ENCODE data around the gene COL15A1.

The COL15A1 gene

DNA sequence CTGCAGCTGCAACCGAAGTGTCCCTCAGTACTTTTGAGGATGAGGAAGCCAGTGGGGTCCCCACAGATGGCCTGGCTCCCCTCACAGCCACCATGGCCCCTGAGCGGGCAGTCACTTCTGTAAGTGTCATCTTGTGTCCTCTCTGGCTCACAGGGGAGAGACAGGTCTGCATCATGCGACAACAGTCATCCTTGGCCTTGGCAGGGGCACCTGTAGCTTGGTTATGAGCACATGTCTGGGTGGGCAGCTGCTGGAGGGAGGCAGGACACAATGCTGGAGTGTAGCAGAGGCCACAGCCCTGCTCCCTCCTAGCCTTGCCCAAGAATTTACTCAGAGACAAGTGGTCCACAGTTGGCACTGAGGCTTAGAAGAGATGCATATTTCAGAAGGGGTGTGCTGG is 71.7 kb downstream of the COL15A1 start:
- DNase-seq (ENCODE audit: low read depth in 2 of 2) = no peak

DNA sequence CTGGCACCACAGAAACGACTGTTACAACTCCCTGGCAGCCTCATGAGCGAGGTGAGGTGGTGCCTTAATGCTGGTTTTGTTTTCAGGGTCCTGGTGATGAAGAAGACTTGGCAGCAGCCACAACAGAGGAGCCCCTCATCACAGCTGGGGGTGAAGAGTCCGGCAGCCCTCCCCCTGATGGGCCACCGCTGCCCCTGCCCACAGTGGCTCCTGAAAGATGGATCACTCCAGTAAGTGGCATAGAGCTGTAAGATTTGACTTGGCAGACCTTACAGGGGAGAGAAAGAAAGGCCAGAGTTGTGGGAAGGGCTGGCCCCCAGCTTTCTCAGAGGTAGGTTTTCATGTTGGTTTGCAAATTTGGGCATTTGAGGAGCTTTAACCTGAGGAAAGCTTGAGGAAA is 72.2 kb downstream of the COL15A1 start:
- no peak for DNase-seq (ENCODE audit: low read depth in 2 of 2)

DNA sequence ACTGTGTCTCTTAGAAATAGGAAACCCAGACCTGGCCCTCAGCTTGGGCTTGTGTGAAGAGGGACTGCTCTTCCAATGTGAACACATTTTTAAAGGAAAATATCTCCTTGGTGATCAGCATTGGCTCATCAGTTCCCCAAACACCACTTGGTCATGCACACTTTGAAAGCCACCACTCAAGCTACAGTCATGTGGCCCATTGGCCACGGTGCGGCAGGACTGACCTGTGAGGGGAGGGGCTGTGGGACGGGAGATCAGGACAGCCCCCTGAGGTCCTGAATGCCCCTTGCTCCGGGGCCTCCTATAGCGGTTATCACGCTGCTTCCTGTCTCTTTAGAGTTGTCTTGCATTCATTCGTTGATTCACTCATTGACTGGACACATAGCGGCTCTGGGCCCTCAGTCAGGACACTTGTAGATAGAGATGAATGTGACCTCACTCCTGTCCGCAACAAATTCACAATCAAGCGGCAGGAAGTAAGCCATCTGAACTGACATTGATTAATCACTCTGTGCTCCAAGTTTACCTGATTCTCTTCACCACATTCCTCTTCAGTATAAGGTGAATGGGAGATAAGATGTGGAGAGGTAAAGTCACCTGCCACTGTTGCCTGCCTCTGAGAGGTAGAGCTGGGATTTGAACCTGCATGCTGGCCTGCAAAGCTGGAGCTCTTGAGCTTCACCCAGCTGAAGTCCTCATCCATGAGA is 73.1 kb downstream of the COL15A1 start:
- DNase-seq (ENCODE audit: low read depth in 2 of 2) = no peak

DNA sequence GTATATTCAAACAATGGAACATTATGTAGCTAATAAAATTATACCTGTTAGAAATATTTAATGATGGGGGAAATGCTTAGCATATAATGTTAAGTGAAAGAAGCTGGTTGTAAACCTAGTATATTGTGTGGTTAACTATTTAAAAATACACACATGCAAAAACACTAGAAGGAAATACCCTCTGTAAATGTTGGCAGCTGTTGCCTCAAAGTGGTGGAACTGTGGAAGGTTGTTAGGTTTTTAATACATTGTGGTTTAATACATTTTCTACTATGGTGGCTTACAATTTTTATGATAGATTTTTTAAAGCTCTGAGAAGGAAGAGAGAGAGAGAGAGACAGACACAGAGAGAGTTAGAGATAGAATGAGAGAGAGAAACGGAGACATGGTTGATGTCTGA is 74.9 kb downstream of the COL15A1 start:
- no peak for DNase-seq (ENCODE audit: low read depth in 2 of 2)

DNA sequence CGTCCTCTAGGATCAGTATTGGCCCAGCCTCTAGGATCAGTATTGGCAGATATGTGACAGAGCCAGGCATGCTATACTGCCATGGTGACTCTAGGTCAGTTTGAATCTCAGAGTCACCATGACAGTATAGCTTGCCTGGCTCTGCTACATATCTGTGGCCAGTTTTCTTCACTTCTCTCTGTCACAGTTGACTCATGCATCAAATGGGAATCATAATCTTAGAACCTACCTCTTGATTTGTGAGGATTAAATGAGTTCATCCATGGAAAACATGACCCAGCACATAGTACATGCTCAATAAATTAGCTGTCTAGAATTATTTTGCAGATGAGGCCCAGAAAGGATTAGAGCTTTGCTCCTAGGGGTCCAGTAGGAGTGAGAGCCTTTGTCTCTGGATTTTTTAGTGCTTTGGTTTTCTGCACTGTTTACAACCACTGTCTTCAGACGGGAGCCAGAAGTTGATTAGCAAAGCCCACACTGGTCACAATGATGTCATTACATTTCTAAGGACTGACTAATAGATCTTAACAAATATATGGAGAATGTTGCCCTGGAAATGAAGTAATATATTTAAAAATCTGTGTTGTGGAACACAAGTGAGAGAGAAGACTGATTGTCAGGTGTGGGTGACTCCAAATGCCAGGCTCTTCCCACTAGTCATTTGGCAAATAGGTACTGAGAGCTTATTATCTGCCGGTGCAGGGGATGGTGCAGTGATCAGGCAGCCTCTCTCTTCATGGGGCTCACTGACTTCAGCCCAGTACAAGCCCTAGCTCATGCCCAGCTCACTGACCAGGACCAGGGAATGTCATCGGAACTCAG is 76.0 kb downstream of the COL15A1 start:
- DNase-seq (ENCODE audit: low read depth in 2 of 2) = no peak

DNA sequence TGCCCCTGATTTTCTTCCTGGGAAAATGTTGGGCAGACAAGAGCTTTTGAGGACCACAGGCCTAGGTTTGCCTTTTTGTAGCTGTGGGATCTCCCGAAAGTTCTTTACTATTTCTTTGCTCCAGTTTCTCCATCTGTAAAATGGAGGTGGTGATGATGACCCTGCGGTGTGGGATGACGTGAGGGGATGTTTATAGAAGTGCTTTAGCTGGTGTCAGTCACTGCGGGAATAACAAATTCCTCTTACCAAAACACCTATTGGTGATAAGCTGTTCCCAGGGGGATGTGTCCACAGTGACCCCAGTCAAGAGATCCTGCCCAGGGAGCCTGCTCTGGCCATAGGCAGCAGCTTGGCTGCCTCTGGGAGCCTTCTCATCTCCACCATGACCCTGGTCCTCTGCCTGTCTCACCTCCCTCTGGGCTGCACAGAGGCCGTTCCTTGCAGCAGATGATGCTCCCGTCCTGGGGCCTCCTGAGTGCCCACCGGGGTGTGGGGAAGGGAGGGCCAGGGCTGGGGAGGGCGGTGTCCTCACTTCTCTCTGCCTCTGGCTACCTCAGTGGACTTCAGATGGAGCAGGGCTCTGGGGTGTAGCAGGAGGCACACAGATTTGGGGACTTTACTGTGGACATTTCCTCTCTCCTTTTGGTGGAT is 77.2 kb downstream of the COL15A1 start:
- DNase-seq (ENCODE audit: low read depth in 2 of 2) = no peak

DNA sequence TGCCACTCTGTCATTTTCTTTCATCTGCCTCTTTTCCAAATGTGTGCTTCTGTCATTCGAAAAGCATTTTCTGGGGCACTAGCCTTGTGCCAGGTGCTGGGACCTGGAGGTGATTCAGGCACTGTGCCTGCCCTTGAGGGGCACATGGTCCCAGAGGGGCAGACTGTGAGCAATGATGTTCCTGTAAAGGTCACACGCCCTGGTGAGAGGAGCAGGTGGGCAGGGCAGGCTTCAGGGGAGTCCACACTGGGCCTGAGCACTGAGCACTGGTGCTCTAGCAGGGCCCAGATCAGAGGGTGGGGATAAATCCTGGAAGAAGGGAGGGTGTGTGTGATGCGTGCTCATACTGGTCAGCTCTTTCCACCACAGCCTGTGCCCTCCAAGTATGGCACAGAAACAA is 77.8 kb downstream of the COL15A1 start:
- DNase-seq (ENCODE audit: low read depth in 2 of 2) = no peak

DNA sequence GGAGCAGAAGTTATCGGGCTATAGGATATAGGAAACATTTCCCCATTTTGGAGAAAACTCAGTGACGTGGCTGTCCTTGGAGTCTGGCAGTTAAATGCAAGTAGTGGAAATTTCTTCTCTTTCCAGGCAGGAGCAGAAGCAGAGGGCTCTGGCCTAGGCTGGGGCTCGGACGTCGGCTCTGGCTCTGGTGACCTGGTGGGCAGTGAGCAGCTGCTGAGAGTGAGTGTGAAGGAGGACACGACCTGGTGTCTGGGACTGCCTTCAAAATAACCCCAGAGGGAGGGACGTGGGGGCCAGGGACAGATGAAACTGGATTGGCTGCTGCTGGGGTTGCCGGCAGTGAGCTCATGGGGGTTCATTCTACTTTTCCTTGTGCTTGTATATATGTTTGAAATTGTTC is 79.5 kb downstream of the COL15A1 start:
- no peak for DNase-seq (ENCODE audit: low read depth in 2 of 2)

DNA sequence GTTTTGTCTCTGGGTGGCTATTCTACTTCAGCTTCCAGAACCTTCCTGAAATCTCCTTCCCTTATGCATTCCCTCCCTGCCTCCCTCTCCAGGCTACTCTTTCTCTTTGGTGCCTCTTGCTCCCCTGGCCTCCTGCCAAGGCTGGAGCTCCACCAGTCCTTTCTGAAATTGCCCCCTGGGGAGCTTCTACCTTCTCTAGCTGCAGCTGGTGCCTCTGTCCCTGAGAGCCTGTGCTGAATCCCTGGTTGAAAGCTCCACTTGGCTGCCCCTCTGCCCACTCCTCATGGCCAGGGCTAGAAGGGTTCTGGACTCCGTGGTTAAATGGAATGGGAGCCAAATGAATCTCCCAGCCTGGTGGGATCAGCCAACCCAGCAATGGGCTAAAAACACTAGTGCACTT is 80.1 kb downstream of the COL15A1 start:
- no peak for DNase-seq (ENCODE audit: low read depth in 2 of 2)

DNA sequence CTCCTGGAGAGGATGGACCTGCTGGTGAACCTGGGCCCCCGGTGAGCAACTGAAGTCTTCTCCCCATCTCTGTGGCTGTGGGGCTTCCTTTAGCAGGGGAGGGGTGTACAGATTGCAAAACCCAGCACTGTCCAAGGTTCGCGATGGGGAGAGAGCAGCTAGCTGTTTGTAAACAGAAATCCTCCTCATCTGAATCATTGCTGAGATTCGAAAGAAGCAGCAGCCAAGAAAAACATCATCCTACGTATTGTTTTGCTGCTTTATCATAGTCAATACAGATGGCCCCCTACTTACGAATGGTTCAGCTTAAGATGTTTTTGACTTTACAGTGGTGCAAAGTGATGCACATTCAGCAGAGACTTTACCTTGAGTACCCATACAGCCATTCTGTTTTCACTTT is 81.3 kb downstream of the COL15A1 start:
- no peak for DNase-seq (ENCODE audit: low read depth in 2 of 2)

DNA sequence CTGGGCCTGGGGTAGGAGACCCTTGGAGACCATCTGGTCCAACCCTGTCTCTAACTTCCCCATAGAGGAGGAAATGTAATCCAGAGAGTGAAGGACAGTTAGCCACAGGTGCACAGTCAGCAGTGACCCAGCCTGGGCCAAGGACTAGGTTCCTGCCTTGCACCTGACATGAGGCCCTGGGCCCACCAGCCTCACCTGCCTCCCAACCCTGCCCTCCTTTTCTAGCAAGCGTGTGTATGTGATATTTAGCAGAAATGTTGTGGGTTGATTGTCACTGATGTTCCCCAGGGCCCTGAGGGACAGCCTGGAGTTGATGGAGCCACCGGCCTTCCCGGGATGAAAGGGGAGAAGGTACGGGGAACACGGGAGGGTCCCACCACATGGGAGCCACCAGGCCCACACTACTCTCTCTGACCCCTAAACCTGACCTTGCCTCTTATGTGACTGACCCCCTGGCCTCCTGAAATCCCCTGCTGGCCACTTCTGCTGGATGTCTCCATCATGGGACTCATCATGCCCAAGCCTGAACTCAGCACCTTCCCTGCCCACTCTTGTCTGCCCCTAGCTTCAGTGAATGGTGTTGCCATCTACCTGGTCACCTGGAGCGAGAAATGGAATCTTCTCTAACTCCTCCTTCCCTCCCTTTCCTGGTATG is 82.0 kb downstream of the COL15A1 start:
- no peak for DNase-seq (ENCODE audit: low read depth in 2 of 2)

DNA sequence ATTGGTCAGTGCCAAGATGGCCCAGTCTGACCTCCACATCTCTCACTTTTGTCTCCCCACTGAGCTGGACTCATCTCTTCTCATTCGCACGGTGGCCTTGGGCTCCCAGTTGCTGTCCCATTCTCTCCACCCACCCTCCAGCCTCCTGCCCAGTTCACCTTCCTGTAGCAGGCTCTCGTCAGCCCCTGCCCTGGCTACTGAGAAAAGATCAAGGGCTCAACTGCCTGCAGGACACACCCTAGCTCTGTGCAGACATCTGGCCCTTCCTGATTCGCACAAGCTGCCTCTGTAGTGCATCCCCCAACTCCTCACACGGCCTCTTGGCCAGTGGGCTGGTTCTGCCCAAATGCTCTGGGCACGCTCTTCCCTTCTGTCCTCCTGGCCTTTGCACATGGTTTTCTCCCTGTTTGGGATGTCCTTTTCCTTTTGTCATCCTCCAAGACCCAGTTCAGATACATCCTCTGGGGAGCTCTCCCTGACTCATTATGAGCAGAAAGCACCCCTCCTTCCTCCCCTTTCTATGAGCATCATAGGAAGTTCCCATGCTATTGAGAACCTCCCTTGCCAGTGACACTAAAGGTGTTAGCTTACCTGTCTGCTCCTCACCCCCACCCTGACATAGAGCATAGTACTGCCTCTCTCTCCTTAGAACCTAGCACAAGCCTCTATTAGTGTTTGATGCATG is 82.7 kb downstream of the COL15A1 start:
- DNase-seq (ENCODE audit: low read depth in 2 of 2) = no peak

DNA sequence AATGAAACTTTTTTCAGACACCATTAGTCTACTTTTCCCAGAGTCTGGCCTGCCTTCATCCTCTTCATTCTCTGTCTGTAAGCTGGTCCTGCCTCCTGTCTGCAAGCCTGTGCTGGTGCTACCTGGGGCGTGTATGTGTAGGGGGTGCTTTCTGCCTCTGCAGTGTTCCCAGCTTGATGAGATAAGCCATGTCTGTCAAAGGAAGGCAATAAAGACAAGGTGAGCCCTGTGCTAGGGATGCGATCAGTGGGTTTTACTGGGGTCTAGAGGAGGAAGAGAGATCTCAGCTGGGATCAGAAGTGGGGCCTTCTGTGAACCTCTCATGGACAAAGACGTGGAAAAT is 83.2 kb downstream of the COL15A1 start:
- no peak for DNase-seq (ENCODE audit: low read depth in 2 of 2)

DNA sequence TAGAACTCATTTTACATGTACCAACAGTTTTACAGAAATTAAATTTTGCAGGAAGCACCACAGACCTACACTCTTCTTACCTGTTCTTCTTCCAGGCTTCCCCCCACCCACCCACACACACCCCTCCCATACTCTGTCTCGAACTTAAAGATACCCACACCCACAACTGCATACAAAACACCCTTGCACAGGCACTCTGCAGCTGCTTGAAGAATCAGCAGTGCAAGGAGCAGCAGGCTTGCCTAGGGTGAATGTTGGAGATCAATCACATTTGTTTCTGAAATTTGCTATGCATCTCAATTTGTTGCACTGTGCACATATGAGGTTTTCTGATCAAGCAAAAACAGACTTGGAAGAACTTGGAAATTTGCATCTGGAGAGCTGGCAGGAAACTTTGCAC is 83.7 kb downstream of the COL15A1 start:
- no peak for DNase-seq (ENCODE audit: low read depth in 2 of 2)

DNA sequence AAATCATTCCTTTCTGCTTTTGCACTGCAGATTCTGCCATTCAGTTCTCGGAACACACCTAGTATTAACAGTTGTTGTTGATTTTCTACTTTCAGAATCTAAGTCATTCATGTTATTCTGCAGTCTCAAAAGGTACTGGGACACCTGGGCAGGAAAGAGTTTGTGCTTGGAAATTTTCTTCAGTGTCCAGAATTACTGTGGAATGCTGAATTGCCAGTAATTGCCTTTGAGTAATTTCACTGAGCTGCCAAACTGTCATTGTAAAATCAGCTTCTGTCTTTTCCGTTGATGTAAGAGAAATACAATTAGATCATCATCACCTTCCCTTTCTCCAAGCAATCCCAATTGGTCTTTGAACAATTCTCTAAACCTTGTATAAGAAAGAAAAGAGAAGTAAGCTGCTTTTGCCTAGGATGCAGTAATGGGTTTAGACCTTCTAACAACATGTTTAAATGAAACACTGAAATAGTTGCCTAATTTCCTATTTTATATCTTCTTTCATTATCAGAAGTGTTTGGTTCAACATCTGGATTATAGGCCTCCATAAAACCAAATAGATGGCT is 85.5 kb downstream of the COL15A1 start:
- DNase-seq (ENCODE audit: low read depth in 2 of 2) = no peak

DNA sequence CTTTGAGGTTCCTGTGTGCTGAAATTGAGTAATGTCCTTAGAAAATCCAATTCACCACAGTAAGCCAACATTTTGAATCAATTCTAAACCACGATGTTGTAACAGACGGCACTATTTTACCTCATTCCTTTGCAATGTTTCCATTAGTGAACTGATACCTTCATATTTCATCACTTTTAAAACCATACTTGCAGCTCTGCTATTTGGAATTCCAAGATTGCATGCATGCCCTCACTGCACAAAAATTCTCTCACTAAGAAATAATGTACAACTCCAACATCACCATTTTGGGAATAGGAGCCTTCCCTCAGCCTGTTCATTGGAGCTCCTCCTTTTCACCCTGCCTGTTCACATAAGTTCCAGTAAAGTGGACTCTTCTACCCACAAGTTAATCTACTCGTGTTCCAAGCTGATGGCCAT is 86.4 kb downstream of the COL15A1 start:
- no peak for DNase-seq (ENCODE audit: low read depth in 2 of 2)

DNA sequence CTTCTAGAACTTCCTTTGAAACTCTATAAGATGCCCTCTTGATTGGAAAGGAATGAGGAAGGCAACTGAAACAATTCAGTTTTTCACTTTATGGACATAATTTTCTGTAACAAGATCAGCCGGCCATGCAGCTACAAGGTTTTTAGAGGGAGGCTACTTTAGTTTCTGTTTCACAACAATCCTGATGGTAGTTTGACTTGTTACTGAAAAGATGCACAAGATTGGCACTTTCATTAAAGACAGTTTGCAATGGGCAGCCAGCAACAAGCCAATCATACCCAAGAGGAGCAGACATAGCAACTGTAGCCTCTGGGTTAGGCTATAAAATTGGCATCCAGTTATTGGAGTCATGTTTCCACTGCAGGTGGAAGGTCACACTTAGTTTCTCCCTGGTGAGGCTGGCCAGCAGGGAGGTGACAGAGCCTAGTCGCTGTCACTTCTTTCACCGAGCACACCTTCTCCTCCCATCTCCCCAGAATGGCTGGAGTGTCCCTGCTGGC is 87.0 kb downstream of the COL15A1 start:
- DNase-seq (ENCODE audit: low read depth in 2 of 2) = no peak

DNA sequence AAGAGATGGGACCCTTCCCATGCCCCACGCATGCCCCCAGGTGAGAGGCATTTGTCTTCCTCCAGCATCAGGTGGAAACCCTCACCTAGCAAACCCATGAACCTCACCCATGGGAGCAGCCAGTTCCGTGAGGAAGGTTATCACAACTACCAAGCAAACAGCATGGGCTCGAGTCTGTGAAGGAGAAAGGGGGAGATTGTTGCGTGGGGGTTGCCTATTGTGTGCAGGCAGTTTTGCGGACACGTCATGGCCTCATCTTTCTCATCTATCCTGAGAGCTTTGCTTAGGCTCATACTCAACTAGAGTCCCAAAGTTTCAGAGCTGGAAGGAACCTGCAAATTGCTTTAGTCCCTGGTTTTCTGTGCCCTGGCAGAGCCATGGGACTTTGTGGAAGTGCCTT is 87.6 kb downstream of the COL15A1 start:
- DNase-seq (ENCODE audit: low read depth in 2 of 2) = no peak

DNA sequence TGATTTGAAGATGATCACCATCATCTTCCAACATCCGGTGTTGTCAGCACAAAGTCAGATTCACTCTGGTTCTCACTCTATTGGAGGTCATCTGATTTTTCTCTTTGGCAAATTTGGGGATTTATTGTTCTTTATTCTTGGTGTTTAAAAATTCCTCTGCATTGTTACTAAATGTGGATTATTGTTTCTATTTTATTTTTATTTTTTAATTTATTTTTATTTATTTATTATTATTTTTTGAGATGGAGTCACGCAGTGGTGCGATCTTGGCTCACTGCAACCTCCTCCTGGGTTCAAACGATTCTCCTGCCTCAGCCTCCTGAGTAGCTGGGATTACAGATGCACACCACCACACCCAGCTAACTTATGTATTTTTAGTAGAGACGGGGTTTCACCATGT is 88.3 kb downstream of the COL15A1 start:
- DNase-seq (ENCODE audit: low read depth in 2 of 2) = no peak

DNA sequence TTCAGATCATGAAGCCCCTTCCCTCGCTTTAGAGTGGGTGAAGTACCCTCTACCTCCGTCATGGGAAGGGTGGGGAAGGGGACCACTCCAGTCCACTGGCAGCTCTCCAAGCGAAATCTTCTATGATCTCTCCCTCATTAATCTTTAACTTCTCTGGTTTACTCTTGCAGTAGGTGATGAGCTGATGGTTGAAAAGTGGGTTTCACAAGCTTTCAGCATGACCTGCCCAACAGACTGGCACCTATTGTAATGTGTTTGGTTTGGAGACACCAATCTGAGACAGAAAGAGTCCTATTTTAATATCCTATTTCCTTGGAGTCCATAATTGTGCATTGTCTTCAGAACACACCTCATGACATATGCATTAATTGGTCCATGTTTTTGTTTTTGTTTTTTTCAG is 90.4 kb downstream of the COL15A1 start:
- DNase-seq (ENCODE audit: low read depth in 2 of 2) = no peak

DNA sequence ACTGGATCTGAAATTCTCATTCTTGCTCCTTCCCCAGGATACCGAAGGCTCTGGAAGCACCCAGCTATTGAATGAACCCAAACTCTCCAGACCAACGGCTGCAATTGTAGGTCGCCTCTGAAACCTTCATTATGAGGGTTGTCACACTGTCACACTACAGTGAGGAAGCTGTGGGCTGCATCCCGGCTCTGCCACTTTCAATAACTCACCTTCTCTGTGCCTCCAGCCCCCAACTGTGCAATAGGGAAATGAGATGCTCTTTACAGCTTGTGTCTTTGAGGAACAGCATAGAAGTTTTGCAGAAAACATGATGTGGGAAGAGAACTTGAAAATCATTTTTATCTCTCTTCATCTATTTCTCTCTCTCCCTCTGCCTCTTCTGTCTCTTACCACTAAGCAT is 91.6 kb downstream of the COL15A1 start:
- DNase-seq (ENCODE audit: low read depth in 2 of 2) = no peak

All from stimulated activated CD8-positive, alpha-beta memory T cell treated with anti-CD3 and anti-CD28 coated beads, Interleukin-15, amount 100 ng/mL, for 48 hours (primary cell).